Effector memory CD4-positive, alpha-beta T cell (primary cell): Measurements from ENCODE around the gene TYMP.

Experiments
- DNase-seq, 3 donors: peaks; one replicate each; pipeline ENCODE4 v3.0.0-alpha.2; 2020
- H3K27ac ChIP-seq: 2 replicates; pipeline ENCODE4 v1.7.0; 2013; ENCODE audit warnings: mild to moderate bottlenecking, low read length, moderate library complexity; ENCODE audit not compliant: insufficient read depth, poor library complexity, severe bottlenecking
- H3K27me3 ChIP-seq: replicated peaks from 2 replicates; pipeline ENCODE4 v1.7.0; 2013; ENCODE audit warnings: mild to moderate bottlenecking, low read length; ENCODE audit not compliant: insufficient read depth, control insufficient read depth, poor library complexity, severe bottlenecking
- H3K36me3 ChIP-seq: 2 replicates; pipeline ENCODE4 v1.7.0; 2013; ENCODE audit warnings: mild to moderate bottlenecking, low read length, moderate library complexity; ENCODE audit not compliant: control insufficient read depth, insufficient read depth
- H3K4me1 ChIP-seq: 2 replicates; pipeline ENCODE4 v1.7.0; 2013; ENCODE audit warnings: low read length, mild to moderate bottlenecking; ENCODE audit not compliant: control insufficient read depth, insufficient read depth, poor library complexity, severe bottlenecking
- H3K4me3 ChIP-seq: 2 replicates; pipeline ENCODE4 v1.7.0; 2013; ENCODE audit warnings: low read length, low read depth, mild to moderate bottlenecking; ENCODE audit not compliant: insufficient read depth, poor library complexity, severe bottlenecking
- H3K9me3 ChIP-seq: 2 replicates; pipeline ENCODE4 v1.7.0; 2013; ENCODE audit warnings: mild to moderate bottlenecking, low read length, moderate library complexity; ENCODE audit not compliant: control insufficient read depth

The TYMP gene

GRCh38 chr22:50562523-50563412, 33.0 kb upstream of the TYMP start, which contains the start of gene SYCE3:
Gene SYCE3, minus strand, starts transcription at chr22:50562919. Its CDS starts 6,514 bp downstream, at chr22:50556405.
- H3K36me3 ChIP-seq, result no peaks in the 10 kb centered on the region
- H3K4me3 ChIP-seq, result peak within 1 kb of the TSS; percentile 65
- no peaks in the 10 kb centered on the region for H3K9me3 ChIP-seq
- H3K27ac ChIP-seq, result peak within 1 kb of the TSS; percentile 55
- DNase-seq, result peak; percentile 91 to 96 (median 96)
- peaks cover 8% of the 10 kb centered on the region for H3K4me1 ChIP-seq
- no peaks in the 10 kb centered on the region for H3K27me3 ChIP-seq

GRCh38 chr22:50561401-50562358, 31.9 kb upstream of the TYMP start:
- Histone ChIP-seq H3K27ac (no peak overlapping the region), H3K4me1 (peaks cover 8% of the 10 kb centered on the region), H3K4me3 (no peak overlapping the region), H3K9me3 (no peaks in the 10 kb centered on the region), H3K27me3 (no peaks in the 10 kb centered on the region), H3K36me3 (no peaks in the 10 kb centered on the region)
- no peak for DNase-seq

DNA sequence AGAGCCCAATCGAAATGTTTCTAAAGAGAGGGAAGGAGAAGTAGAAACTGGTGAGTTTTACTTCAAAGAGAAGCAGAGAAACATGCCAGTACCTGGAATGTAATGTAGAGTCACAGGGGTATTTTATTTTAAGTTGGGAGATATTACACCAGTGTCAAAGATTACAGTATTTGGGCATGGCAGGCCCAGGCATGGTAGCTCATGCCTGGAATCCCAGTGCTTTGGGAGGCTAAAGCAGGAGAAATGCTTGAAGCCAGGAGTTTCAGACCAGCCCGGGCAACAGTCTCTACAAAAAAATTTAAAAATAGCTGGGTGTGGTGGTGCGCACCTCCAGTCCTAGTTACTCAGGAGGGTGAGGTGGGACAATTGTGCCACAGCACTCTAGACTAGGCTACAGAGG, 30.2 kb upstream of the TYMP start:
- no peak overlapping the region for H3K4me3 ChIP-seq
- no peaks in the 10 kb centered on the region for H3K27me3 ChIP-seq
- no peaks in the 10 kb centered on the region for H3K9me3 ChIP-seq
- peaks cover 8% of the 10 kb centered on the region for H3K4me1 ChIP-seq
- DNase-seq, result no peak
- no peak overlapping the region for H3K27ac ChIP-seq
- H3K36me3 ChIP-seq, result no peaks in the 10 kb centered on the region

- Histone ChIP-seq H3K4me1 (no peaks in the 10 kb centered on the region), H3K9me3 (no peaks in the 10 kb centered on the region), H3K4me3 (no peak overlapping the region), H3K27ac (no peak overlapping the region), H3K27me3 (no peaks in the 10 kb centered on the region), H3K36me3 (no peaks in the 10 kb centered on the region)
- no peak for DNase-seq
These were observed 26.9 kb upstream of the TYMP start for GRCh38 chr22:50556703-50557102.

DNA sequence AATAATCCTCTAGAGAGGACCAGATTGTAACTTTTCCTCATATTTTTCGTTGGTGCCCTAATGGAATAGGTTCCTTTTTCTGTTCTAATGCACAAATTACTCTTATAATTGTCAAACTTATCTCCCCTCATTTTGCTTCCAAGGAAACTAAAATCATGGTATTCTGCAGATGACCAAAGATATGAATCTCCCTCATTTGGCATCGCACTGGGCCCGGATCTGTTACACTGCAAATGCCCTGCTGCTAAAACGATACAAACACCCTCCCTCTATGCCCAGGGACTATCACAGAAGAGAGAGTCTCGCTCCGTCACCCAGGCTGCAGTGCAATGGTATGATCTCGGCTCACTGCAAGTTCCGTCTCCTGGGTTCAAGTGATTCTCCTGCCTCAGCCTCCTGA, 23.5 kb upstream of the TYMP start:
- H3K36me3 ChIP-seq, result no peaks in the 10 kb centered on the region
- no peak overlapping the region for H3K4me3 ChIP-seq
- no peak for DNase-seq
- H3K9me3 ChIP-seq, result no peaks in the 10 kb centered on the region
- no peaks in the 10 kb centered on the region for H3K27me3 ChIP-seq
- H3K4me1 ChIP-seq, result peaks cover 13% of the 10 kb centered on the region
- H3K27ac ChIP-seq, result no peak overlapping the region

DNA sequence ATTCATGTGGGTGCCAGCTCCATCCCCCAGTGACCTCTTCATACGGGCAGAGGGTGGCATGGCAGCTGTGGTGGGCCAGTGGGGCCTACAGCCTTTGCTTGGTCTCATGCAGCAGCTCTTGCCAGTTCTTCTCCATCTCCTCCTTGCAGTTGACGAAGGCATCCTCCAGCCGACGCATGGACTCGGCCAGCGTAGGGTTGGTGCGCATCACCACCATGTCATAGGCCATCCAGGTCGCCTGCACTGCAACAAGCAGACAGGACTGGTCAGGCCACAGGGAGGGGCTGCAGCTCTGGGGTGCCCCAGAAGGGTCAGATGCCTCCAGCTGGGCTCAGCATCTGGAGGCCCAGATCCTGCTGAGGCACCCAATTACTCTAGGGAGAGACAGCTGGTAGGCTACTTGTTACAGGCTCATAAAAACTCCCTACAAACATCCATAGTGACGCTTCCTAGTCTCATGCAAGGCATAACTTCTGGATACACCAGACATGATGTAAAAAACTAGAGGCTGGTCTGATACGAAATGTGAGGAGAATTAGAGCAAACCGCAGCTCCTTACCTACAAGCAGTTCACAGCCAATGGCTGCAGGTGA, 21.4 kb upstream of the TYMP start:
- no peaks in the 10 kb centered on the region for H3K36me3 ChIP-seq
- H3K4me3 ChIP-seq, result no peak overlapping the region
- H3K27me3 ChIP-seq, result no peaks in the 10 kb centered on the region
- DNase-seq, result no peak
- peaks cover 22% of the 10 kb centered on the region for H3K4me1 ChIP-seq
- no peaks in the 10 kb centered on the region for H3K9me3 ChIP-seq
- no peak overlapping the region for H3K27ac ChIP-seq

DNA sequence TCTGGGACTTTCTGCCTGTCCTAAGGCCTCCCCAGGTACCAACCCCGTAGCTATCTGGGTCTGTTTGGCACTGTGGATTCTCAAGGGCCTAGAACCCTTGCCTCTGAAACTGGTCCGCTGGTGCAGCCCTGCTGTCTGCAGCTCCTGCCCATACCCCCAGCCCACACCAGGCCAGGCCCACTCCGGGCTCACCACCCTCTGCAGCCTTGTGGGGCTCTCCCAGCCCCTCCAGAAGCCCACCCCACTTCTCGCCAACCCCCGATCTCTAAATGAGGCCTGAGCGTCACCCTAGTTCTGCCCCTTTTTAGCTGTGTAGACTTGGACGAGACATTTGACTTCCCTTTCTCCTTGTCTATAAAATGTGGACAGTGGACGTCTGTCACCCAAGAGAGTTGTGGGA, 20.6 kb upstream of the TYMP start:
- Histone ChIP-seq H3K9me3 (no peaks in the 10 kb centered on the region), H3K36me3 (no peaks in the 10 kb centered on the region), H3K27ac (no peak overlapping the region), H3K4me3 (no peak overlapping the region), H3K4me1 (peaks cover 29% of the 10 kb centered on the region), H3K27me3 (no peaks in the 10 kb centered on the region)
- DNase-seq, result no peak

- Histone ChIP-seq H3K4me3 (peak overlapping the region; percentile 79), H3K4me1 (peaks cover 39% of the 10 kb centered on the region), H3K36me3 (no peaks in the 10 kb centered on the region), H3K27ac (peak overlapping the region; percentile 73), H3K27me3 (no peaks in the 10 kb centered on the region), H3K9me3 (no peaks in the 10 kb centered on the region)
- DNase-seq, result no peak
These were observed 19.3 kb upstream of the TYMP start for GRCh38 chr22:50548921-50549790.
